SH-SY5Y (cell line): ENCODE measurements around the gene SH2D7.

ENCODE experiments used
- GATA2 ChIP-seq: IDR thresholded peaks from 2 replicates; pipeline ENCODE4 v1.6.1; 2011; ENCODE audit warnings: mild to moderate bottlenecking, low read depth, low read length
- GATA3 ChIP-seq: IDR thresholded peaks from 2 replicates; pipeline ENCODE4 v1.6.1; 2011; ENCODE audit warnings: low read depth, mild to moderate bottlenecking, low read length, moderate library complexity

The SH2D7 gene

GRCh38 chr15:78079298-78080087, 12.9 kb upstream of the SH2D7 start:
- no peak for TF ChIP-seq GATA2
- no peak for TF ChIP-seq GATA3

GRCh38 chr15:78080088-78080460, 12.3 kb upstream of the SH2D7 start:
- TF ChIP-seq GATA2 = no peak
- TF ChIP-seq GATA3 = no peak

GRCh38 chr15:78082106-78082742, 10.1 kb upstream of the SH2D7 start:
- TF ChIP-seq GATA3 (no peak), GATA2 (no peak)

- no peak for TF ChIP-seq GATA3
- no peak for TF ChIP-seq GATA2
Observed at GRCh38 chr15:78082743-78083110, 9.6 kb upstream of the SH2D7 start.

GRCh38 chr15:78083186-78083585, 9.2 kb upstream of the SH2D7 start:
- TF ChIP-seq GATA3 (no peak), GATA2 (no peak)

- TF ChIP-seq GATA2 (no peak), GATA3 (no peak)
Observed at GRCh38 chr15:78083687-78084448, 8.5 kb upstream of the SH2D7 start.

GRCh38 chr15:78084449-78084750, 8.0 kb upstream of the SH2D7 start:
- TF ChIP-seq GATA2 = no peak
- TF ChIP-seq GATA3 = no peak

- TF ChIP-seq GATA2 = no peak
- TF ChIP-seq GATA3 = no peak
Observed at GRCh38 chr15:78085928-78086327, 6.4 kb upstream of the SH2D7 start.

GRCh38 chr15:78087951-78088772, 4.2 kb upstream of the SH2D7 start:
- TF ChIP-seq GATA2 (no peak), GATA3 (no peak)

- TF ChIP-seq GATA2 (no peak), GATA3 (no peak)
Observed at GRCh38 chr15:78088773-78089080, 3.6 kb upstream of the SH2D7 start.

GRCh38 chr15:78090422-78091063, 1.8 kb upstream of the SH2D7 start:
- TF ChIP-seq GATA3 = no peak
- no peak for TF ChIP-seq GATA2

- TF ChIP-seq GATA3 (no peak), GATA2 (no peak)
Observed at GRCh38 chr15:78093242-78094020, 1.1 kb downstream of the SH2D7 start.

GRCh38 chr15:78097667-78098066, 5.3 kb downstream of the SH2D7 start:
- TF ChIP-seq GATA2 = no peak
- no peak for TF ChIP-seq GATA3
